A549 treated with RU486 at 1 μM for 4 hours (cell line): Measurements from ENCODE around the gene SNN. TPM values are rescaled to one million over a fixed set of nuclear protein-coding genes. Genes with fewer than 3 reads are reported as not detected.

ENCODE experiments used
- total RNA-seq: library from RNA; stranded (reverse); fragments of 200-300 nt; extraction: Qiagen RNA extraction; gene quantifications from 5 replicates; pipeline ENCODE4 v1.2.3, GENCODE V29; 2022; ENCODE audit warnings: low read depth

Gene SNN
- 8.0 to 10.6 TPM (median 10.2 TPM) in 5 replicates for total RNA-seq

GRCh38 chr16:11667824-11668622 is at the start of gene SNN:
TSS of gene SNN (plus strand) at chr16:11668455. CDS start at chr16:11676060, 7,605 bp downstream.

Other genes starting within 250 kb of the SNN start
- 175 to 204 TPM (median 195 TPM) in 5 replicates for gene LITAF, start 81.5 kb upstream of the SNN start, total RNA-seq
- gene TXNDC11, start 74.4 kb downstream of the SNN start, total RNA-seq = 33.0 to 38.7 TPM (median 37.3 TPM) in 5 replicates
- gene ZC3H7A, start 128.8 kb downstream of the SNN start, total RNA-seq = 19.8 to 32.3 TPM (median 25.7 TPM) in 5 replicates
- gene RSL1D1, start 183.1 kb downstream of the SNN start, total RNA-seq = 221 to 300 TPM (median 246 TPM) in 5 replicates
- 175 to 236 TPM (median 187 TPM) in 5 replicates for gene GSPT1, start 247.5 kb downstream of the SNN start, total RNA-seq